Gastrocnemius medialis (tissue), 4 donors: Measurements from ENCODE around the gene INPP5E.

ENCODE experiments used
- CTCF ChIP-seq, 5 experiments: fragments of 450-650 bp in 3 of 5; fragments of 200-600 bp in 2 of 5; sonication (generic) in 2 of 5; IDR thresholded peaks in 4 of 5; conservative IDR thresholded peaks in 1 of 5; 1 replicate in 4 of 5; 2 replicates in 1 of 5; pipeline ENCODE4 v1.5.1; 2016 to 2019; ENCODE audit warnings: antibody characterized with exemption in 5 of 5, mild to moderate bottlenecking in 3 of 5, moderate library complexity in 3 of 5
- POLR2A ChIP-seq, 2 donors: fragments of 450-650 bp; IDR thresholded peaks; one replicate each; pipeline ENCODE4 v1.6.1; 2017; ENCODE audit warnings: antibody characterized with exemption in 2 of 2, mild to moderate bottlenecking in 2 of 2, moderate library complexity in 2 of 2

DNA sequence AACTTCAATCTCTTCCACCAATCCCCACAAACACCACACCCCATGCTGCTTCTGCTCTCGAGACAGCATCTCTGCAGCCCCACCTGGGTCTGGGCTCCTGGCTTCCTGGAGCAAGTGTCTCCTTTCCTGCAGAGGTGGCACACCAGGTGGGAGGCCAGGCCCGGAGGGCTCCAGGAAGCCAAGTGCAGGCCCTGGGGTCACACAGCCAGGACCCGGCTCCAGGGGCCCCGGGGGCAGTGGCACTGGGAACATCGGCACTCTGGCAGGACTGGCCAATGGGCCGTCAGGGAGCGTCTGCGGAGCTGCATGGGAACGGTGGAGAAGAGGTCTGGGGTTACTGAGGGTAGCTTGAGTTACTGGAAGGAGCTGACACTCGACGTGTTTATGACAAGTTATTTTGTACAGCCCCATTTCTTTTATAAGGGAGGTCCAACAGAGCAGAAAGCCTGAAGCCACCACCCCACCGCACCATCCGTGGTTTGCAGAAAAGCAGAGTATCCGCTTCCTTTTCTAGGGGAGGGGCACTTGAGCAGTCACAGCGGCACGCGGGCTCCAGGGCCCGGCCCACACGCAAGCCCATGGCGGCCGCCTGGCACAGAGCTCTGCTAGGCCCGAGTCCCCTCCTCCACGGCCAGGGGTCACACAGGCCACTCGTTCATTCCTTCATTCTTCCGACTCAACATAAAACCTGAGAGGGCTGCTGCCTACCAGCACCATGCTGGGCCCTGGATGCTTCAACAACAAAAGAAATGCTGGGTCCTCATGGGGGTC, 14.6 kb upstream of the INPP5E start:
- TF ChIP-seq CTCF (IDR thresholded peaks at IDR 0.05 in 4 of 5, conservative IDR thresholded peaks at IDR 0.05 in 1 of 5): no peak
- TF ChIP-seq POLR2A (IDR thresholded peaks at IDR 0.05): no peak
